ENCODE data around the gene SIX6.

The SIX6 gene

DNA sequence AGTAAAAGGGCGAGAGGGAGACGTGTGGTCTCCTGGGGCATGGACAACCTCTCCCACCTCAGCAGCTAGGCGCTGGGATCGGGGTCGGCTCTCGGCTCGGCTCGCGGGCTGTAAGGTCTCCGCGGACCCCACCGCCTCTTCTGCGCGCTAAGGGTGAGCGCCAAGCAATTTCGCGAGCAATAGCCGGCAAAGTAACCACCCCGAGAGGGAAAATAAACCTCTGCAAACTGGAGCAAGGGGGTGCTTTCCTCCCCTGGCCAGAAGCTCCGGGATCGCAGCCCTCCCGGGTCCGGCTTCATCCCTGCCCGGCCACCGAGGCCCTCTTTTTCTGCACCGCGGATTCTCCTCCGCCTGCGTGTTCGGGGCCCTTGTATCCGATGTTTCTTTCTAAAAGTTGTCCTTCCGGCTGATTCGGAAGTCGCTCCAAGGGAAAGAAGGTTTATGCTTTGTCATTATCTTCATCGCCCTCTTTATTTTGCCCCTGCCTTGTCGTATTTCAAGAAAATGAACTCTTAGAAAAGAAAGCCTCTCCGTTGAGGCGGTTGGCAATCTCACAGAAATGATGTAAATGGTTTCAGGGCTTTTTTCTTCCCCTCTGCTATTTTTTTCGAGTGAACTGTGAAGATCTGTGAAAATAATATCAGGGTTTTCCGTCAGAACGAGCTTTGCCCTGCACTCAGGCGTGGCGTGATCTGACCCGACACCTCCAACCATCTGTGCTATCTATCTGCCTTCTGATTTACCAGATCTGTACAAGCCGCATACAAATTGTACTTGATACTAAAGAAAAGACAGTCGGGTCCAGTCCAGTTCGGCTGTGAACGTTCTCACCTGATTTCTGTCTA, 1.7 kb upstream of the SIX6 start:
- H3K27ac Mint-ChIP-seq (ENCODE audit: low read depth): no peak overlapping the region
- no peak overlapping the region for H3K4me3 Mint-ChIP-seq
- DNase-seq (ENCODE audit: low spot score in 2 of 2) (no peak), ATAC-seq (replicated peaks; ENCODE audit: extremely low read depth, poor library complexity, severe bottlenecking) (no peak)
- H3K36me3 Mint-ChIP-seq (ENCODE audit: insufficient read depth): no peaks in the 10 kb centered on the region
- H3K4me1 Mint-ChIP-seq: no peaks in the 10 kb centered on the region
- no peaks in the 10 kb centered on the region for H3K9me3 Mint-ChIP-seq
- H3K27me3 Mint-ChIP-seq: peaks cover 87% of the 10 kb centered on the region

DNA sequence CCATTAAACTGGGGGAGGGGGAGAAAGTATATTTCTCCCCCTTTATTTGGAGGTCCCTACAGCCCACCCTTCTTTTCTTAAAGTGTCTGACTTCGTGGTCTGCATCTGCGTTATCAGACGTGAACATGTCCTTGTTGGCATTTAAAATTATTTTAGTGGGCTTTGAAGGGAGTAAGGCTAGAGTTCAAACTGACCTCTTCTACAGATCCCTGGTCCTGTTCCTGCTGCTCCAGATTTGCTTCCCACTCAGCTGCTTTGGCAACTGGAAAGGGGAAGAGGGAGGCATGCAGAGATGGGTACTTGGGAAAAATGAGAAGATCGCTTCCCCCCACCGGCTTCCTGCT, 611 bp upstream of the SIX6 start:
- no peaks in the 10 kb centered on the region for H3K9me3 Mint-ChIP-seq
- no peaks in the 10 kb centered on the region for H3K4me1 Mint-ChIP-seq
- DNase-seq (ENCODE audit: low spot score in 2 of 2) (no peak), ATAC-seq (replicated peaks; ENCODE audit: extremely low read depth, poor library complexity, severe bottlenecking) (no peak)
- no peaks in the 10 kb centered on the region for H3K36me3 Mint-ChIP-seq (ENCODE audit: insufficient read depth)
- H3K27ac Mint-ChIP-seq (ENCODE audit: low read depth): no peak overlapping the region
- peaks cover 88% of the 10 kb centered on the region for H3K27me3 Mint-ChIP-seq
- H3K4me3 Mint-ChIP-seq: no peak overlapping the region

DNA sequence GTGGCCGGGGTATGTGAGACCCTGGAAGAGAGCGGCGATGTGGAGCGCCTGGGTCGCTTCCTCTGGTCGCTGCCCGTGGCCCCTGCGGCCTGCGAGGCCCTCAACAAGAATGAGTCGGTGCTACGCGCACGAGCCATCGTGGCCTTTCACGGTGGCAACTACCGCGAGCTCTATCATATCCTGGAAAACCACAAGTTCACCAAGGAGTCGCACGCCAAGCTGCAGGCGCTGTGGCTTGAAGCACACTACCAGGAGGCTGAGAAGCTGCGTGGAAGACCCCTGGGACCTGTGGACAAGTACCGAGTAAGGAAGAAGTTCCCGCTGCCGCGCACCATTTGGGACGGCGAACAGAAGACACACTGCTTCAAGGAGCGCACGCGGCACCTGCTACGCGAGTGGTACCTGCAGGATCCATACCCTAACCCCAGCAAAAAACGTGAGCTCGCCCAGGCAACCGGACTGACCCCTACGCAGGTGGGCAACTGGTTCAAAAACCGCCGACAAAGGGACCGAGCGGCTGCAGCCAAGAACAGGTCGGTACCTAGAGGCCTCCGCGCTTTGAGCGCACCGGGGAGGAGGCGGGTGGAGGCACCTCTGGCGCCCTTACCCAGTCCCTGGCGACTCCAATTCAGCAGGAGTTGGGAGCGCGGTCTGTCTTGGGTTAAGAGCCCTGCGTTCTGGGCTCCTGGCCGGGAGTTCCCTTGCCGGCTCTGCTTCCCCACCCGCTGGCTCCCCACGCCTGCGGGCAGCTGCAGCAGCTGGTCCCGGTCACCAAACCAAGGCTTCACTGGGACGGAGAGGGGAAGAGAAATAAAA, 700 bp downstream of the SIX6 start:
- no peak for ATAC-seq (replicated peaks; ENCODE audit: extremely low read depth, poor library complexity, severe bottlenecking)
- Mint-ChIP-seq H3K27me3 (peaks cover 91% of the 10 kb centered on the region), H3K4me1 (no peaks in the 10 kb centered on the region), H3K4me3 (no peak overlapping the region), H3K36me3 (ENCODE audit: insufficient read depth) (peaks cover 2% of the 10 kb centered on the region), H3K9me3 (no peaks in the 10 kb centered on the region), H3K27ac (ENCODE audit: low read depth) (no peak overlapping the region)
- no peak for DNase-seq (ENCODE audit: low spot score in 2 of 2)

DNA sequence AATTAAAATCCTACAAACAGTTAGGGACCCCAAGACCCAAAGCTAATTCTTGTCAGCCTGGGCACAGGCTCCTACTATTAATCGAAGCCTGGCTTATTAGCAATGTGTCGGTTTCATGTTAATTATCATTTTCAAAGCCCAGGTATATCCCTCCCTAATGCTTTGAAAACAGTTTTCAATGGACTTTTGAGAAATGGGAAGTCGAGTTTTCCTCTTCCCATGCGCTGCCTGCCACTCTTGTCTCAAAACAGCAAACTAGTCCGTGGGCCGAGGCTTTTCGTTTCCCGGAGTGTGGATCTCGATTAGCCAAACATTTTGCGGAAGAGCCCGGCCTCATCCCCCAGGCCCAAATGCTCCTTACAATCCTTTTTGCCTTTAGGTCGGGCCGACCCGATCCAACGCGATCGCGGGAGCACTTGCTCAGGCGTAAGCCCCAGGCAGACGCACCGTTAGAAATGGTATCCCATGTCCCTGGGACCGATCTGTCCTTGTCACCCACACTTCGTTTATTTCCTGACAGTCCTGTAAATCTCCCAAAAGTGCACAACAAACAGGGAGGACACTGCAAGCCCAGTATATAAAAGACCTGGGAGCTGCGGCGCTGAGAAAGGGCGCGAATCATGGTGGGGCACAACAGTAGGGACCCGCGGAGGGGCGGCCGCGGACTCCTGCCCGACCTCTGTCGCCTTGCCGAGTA, 1.5 kb downstream of the SIX6 start:
- Mint-ChIP-seq H3K36me3 (ENCODE audit: insufficient read depth) (peaks cover 2% of the 10 kb centered on the region), H3K4me1 (no peaks in the 10 kb centered on the region), H3K27ac (ENCODE audit: low read depth) (no peak overlapping the region), H3K27me3 (peaks cover 90% of the 10 kb centered on the region), H3K4me3 (no peak overlapping the region), H3K9me3 (no peaks in the 10 kb centered on the region)
- no peak for ATAC-seq (replicated peaks; ENCODE audit: extremely low read depth, poor library complexity, severe bottlenecking)
- DNase-seq (ENCODE audit: low spot score in 2 of 2): no peak

DNA sequence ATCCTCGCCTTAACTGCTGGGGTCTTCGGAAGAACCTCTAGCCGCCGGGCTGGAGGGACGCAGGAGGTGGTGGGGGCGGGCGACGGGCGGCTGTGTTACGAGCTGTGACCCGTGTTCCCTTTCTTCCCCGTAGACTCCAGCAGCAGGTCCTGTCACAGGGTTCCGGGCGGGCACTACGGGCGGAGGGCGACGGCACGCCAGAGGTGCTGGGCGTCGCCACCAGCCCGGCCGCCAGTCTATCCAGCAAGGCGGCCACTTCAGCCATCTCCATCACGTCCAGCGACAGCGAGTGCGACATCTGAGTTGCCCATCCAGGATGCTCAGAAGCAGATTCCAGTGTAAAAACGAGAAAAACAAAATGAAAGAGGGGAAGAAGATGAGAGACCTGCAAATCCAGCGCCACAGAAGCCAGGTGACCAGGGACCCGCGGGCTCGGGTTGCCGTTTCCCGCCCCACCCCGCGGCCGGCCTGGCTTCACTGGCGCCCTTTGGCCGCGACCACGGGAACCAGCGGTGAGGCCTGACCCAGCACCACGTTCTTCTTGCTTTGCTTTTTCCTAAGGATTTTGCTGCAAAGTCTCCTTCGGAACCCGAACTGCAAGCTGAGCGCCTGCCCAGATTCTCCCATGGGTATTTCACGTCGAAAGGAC, 2.1 kb downstream of the SIX6 start:
- DNase-seq (ENCODE audit: low spot score in 2 of 2): no peak
- H3K27me3 Mint-ChIP-seq: peaks cover 89% of the 10 kb centered on the region
- no peak overlapping the region for H3K27ac Mint-ChIP-seq (ENCODE audit: low read depth)
- no peak for ATAC-seq (replicated peaks; ENCODE audit: extremely low read depth, poor library complexity, severe bottlenecking)
- H3K36me3 Mint-ChIP-seq (ENCODE audit: insufficient read depth): peaks cover 2% of the 10 kb centered on the region
- H3K4me3 Mint-ChIP-seq: no peak overlapping the region
- H3K4me1 Mint-ChIP-seq: no peaks in the 10 kb centered on the region
- H3K9me3 Mint-ChIP-seq: no peaks in the 10 kb centered on the region

DNA sequence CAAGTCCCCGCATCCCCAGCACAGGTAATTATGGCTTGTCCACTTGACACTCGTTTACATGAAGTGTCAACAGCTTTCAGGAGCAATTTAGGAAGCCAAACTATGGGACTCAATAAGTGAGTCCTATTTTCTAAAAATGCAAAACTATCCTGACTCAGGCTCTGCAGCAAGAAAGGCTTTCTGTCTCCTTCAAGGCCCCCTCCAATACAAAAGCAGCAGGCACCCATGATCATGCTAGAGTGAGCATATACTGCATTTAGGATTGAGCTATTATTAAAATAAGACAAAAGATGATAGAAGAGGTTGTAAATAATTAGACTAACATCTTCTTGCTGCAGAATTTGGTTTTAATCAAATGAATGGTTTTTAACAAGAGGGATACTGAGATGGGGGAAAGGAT, 3.2 kb downstream of the SIX6 start:
- no peak overlapping the region for H3K4me3 Mint-ChIP-seq
- peaks cover 4% of the 10 kb centered on the region for H3K36me3 Mint-ChIP-seq (ENCODE audit: insufficient read depth)
- H3K9me3 Mint-ChIP-seq: no peaks in the 10 kb centered on the region
- H3K27me3 Mint-ChIP-seq: peaks cover 89% of the 10 kb centered on the region
- H3K4me1 Mint-ChIP-seq: no peaks in the 10 kb centered on the region
- no peak for DNase-seq (ENCODE audit: low spot score in 2 of 2)
- H3K27ac Mint-ChIP-seq (ENCODE audit: low read depth): no peak overlapping the region
- ATAC-seq (replicated peaks; ENCODE audit: extremely low read depth, poor library complexity, severe bottlenecking): no peak

DNA sequence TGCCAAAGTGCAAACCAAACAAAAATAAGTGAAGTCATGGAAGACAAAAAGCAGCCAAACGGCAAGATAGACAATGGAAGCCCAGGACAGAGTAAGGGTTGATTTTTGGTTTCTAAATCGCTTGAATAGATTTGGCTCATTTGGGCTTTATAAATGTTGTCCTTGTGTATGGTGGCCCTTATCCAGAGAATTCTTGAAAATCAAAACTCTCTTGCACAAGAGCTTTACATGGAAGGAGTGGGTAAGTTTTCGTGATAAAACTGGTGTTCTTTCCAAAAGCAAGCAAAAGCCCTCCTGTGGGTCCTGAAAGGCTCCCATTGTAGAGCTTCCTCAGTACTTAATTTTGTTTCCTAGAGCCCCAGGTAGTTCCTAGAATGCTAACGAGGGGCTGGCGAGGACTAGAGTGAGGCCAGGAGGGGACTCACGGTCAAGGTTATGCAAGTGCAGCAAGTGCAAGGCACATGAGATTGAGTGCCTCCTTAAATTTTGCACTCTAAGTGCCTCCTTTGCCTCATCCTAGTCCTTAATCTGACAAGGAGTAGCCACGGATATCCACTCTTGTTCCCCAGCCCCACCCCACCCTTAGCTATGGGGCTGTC, 4.1 kb downstream of the SIX6 start:
- Mint-ChIP-seq H3K27me3 (peaks cover 89% of the 10 kb centered on the region), H3K4me1 (no peaks in the 10 kb centered on the region), H3K9me3 (no peaks in the 10 kb centered on the region), H3K36me3 (ENCODE audit: insufficient read depth) (peaks cover 4% of the 10 kb centered on the region), H3K27ac (ENCODE audit: low read depth) (no peak overlapping the region), H3K4me3 (no peak overlapping the region)
- DNase-seq (ENCODE audit: low spot score in 2 of 2): no peak
- no peak for ATAC-seq (replicated peaks; ENCODE audit: extremely low read depth, poor library complexity, severe bottlenecking)

DNA sequence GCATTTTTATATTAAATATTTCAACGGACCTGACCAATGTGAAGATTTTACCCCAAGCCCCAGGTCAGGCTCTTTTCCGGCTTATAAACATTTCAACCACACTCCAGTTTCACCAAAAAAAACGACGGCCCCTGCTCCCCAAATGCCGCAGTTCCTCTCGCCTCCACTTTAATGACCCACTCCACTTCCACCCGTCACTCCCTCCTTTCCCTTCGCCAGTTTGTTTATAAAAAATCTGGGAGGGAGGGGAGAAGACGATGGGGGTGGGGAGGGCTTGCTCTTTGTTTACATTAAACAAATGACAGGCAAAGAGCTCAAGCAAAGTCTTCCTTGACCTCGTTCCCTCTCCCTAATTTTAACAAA, 5.4 kb downstream of the SIX6 start:
- H3K9me3 Mint-ChIP-seq: no peaks in the 10 kb centered on the region
- no peak for DNase-seq (ENCODE audit: low spot score in 2 of 2)
- peaks cover 4% of the 10 kb centered on the region for H3K36me3 Mint-ChIP-seq (ENCODE audit: insufficient read depth)
- no peak overlapping the region for H3K27ac Mint-ChIP-seq (ENCODE audit: low read depth)
- H3K4me1 Mint-ChIP-seq: no peaks in the 10 kb centered on the region
- peak overlapping the region; percentile 47 for H3K4me3 Mint-ChIP-seq
- H3K27me3 Mint-ChIP-seq: peaks cover 83% of the 10 kb centered on the region
- ATAC-seq (replicated peaks; ENCODE audit: extremely low read depth, poor library complexity, severe bottlenecking): no peak

DNA sequence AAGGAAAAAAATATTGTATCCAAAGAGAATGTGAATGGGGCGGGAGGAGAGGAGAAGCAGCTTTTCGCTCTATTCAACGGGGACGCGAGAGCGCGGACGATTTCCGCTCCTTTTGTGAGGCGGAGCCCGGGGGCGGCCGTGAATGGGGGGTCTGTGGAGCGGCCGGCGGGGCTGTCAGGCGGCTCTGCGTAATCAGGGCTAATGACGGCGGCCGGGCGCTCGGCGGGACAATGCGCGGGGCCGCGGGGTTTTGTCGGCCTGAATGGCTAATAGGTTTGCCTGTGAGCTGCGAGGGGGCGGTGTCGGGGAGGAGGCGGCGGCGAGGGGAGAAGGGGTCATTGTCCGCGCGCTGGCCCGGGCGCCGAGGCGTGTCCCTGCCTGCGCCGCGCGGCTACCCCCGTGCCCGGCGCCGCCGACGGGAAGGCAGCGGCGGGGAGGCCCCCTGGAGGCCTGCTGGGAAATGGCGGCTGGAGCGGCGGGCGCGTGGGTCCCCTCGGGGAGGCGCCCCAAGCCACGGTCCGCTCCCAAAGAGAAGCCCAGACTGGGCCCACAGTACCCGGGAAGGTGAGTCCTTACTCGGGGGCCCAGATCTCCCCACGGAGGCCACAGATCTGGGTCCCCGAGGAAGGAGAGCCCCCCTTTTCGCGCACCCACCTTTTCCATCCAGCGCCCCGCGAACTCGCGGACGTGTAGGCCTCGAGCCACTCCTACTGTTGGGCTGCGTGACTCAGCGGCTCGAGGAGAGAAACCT, 6.0 kb downstream of the SIX6 start:
- DNase-seq (ENCODE audit: low spot score in 2 of 2) (no peak), ATAC-seq (replicated peaks; ENCODE audit: extremely low read depth, poor library complexity, severe bottlenecking) (no peak)
- H3K27me3 Mint-ChIP-seq: peaks cover 79% of the 10 kb centered on the region
- peaks cover 4% of the 10 kb centered on the region for H3K36me3 Mint-ChIP-seq (ENCODE audit: insufficient read depth)
- H3K4me3 Mint-ChIP-seq: peak overlapping the region; percentile 47
- H3K4me1 Mint-ChIP-seq: no peaks in the 10 kb centered on the region
- no peak overlapping the region for H3K27ac Mint-ChIP-seq (ENCODE audit: low read depth)
- no peaks in the 10 kb centered on the region for H3K9me3 Mint-ChIP-seq

DNA sequence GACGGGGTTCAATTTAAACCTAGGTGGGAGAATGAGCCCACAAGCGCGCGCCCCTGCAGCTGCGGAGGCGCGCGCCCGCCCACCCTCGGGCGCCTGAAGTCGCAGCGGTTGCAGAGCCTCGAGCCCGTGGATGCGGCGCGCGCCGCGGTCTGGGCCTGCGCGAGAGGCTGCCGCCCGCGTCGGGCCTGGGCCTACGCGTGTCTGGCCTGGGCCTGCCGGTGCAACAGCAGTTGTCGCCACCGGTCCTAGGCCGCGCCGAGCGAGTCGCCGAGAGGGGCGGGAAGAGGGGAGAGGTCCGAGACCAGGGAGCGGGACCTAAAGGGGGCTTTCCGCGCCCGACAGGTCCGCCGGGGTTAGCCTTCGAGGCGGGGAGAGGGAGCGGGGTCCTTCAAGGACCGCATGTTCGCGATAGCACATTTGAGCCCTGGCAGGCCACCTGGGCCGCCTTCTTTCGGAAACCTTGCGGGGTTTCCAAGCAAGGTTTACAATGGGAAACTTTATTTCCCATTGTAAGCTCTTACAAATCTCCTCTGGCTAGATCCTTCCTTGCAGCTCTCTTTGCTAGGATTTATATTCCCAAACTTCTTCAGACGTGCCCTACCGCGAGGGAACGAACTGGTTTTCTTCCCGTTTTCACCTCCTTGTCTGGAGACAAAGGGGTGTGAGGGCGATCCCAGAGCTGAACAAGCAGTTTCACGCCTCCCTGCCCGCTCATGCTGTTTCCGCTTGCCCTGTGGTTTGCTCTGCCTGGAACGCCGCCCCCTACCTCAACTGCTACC, 6.8 kb downstream of the SIX6 start:
- DNase-seq (ENCODE audit: low spot score in 2 of 2): no peak
- Mint-ChIP-seq H3K36me3 (ENCODE audit: insufficient read depth) (peaks cover 4% of the 10 kb centered on the region), H3K9me3 (no peaks in the 10 kb centered on the region), H3K27me3 (peaks cover 79% of the 10 kb centered on the region), H3K4me3 (no peak overlapping the region), H3K4me1 (no peaks in the 10 kb centered on the region), H3K27ac (ENCODE audit: low read depth) (no peak overlapping the region)
- no peak for ATAC-seq (replicated peaks; ENCODE audit: extremely low read depth, poor library complexity, severe bottlenecking)

DNA sequence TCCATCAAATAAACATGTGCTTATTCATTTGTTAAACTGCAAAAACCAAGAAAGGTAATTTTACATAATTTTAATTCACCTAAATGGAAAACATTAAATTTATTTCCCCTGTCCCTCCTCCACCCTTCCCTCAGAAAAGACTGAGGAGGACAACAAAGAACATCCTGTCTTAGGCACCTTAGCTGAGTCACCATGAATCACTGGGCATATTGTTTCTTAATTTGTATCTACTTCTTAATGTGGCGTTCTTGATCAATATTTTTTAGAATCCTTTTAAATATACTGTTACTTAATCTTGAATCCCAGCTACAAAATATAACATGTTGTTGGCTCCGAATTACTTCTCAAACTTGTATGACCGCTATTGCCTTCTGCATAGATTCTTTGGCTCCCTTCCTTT, 23.5 kb downstream of the SIX6 start:
- Mint-ChIP-seq H3K9me3 (peaks cover 5% of the 10 kb centered on the region), H3K27ac (ENCODE audit: low read depth) (no peak overlapping the region), H3K36me3 (ENCODE audit: insufficient read depth) (no peaks in the 10 kb centered on the region), H3K4me1 (no peaks in the 10 kb centered on the region), H3K27me3 (peaks cover 25% of the 10 kb centered on the region), H3K4me3 (no peak overlapping the region)
- ATAC-seq (replicated peaks; ENCODE audit: extremely low read depth, poor library complexity, severe bottlenecking) (no peak), DNase-seq (ENCODE audit: low spot score in 2 of 2) (no peak)
